Activated CD8-positive, alpha-beta T cell treated with anti-CD3 and anti-CD28 coated beads, Interleukin-2, amount 10 ng/mL, durations not matched to agents 7 days and 5 days (primary cell): ENCODE data around the gene GRB14. TPM values are rescaled to one million over a fixed set of nuclear protein-coding genes. Genes with fewer than 3 reads are reported as not detected.

Experiments used
- ATAC-seq: fragments of 150-1000 bp; cut with Tn5 transposase; one replicate; pipeline ENCODE4 v1.10.0; 2021; ENCODE audit warnings: moderate library complexity
- CTCF ChIA-PET: fragments of 350-600 bp; sonication (Branson Sonifier 250); formaldehyde crosslinking; loops from one replicate; lab custom pipeline; 2021; ENCODE audit warnings: antibody characterized with exemption; lab: Charles Lee
- POLR2A ChIA-PET: fragments of 350-600 bp; sonication (Branson Sonifier 250); formaldehyde crosslinking; loops from one replicate; lab custom pipeline; 2021; ENCODE audit warnings: antibody characterized with exemption; lab: Charles Lee
- DNase-seq: peaks from one replicate; pipeline ENCODE4 v3.0.0-alpha.2; 2020
- H3K27ac Mint-ChIP-seq: one replicate; pipeline ENCODE4 v1.8.0; 2021; ENCODE audit warnings: mild to moderate bottlenecking, mixed read lengths
- H3K27me3 Mint-ChIP-seq: one replicate; pipeline ENCODE4 v1.8.0; 2021; ENCODE audit warnings: low read depth, mixed read lengths
- H3K36me3 Mint-ChIP-seq: one replicate; pipeline ENCODE4 v1.8.0; 2021; ENCODE audit warnings: low read depth, mixed read lengths
- H3K4me1 Mint-ChIP-seq: one replicate; pipeline ENCODE4 v1.8.0; 2021; ENCODE audit warnings: low read depth, mixed read lengths
- H3K4me3 Mint-ChIP-seq: one replicate; pipeline ENCODE4 v1.8.0; 2021; ENCODE audit warnings: mild to moderate bottlenecking, mixed read lengths
- H3K9me3 Mint-ChIP-seq: one replicate; pipeline ENCODE4 v1.8.0; 2022; ENCODE audit warnings: mixed read lengths; ENCODE audit not compliant: insufficient read depth
- total RNA-seq, 2 experiments: library from RNA; stranded (reverse); gene quantifications; one replicate each; pipeline ENCODE4 v1.2.3, GENCODE V29; 2021

The GRB14 gene
- total RNA-seq, 2 experiments from 2014 or later, result not detected

- DNase-seq (no peak), ATAC-seq (no peak)
- no peak overlapping the region for H3K27ac Mint-ChIP-seq
- no peaks in the 10 kb centered on the region for H3K36me3 Mint-ChIP-seq
- H3K4me3 Mint-ChIP-seq, result no peak overlapping the region
- CTCF ChIA-PET, result no interaction called here
- no peaks in the 10 kb centered on the region for H3K9me3 Mint-ChIP-seq
- no peaks in the 10 kb centered on the region for H3K4me1 Mint-ChIP-seq
- POLR2A ChIA-PET, result no interaction called here
- no peaks in the 10 kb centered on the region for H3K27me3 Mint-ChIP-seq
Observed at GRCh38 chr2:164605295-164605694, 16.0 kb downstream of the GRB14 start.

- ChIA-PET CTCF (interaction anchor here (0.7 kb wide), 1 partner anchor 12 kb away, joined by 3 read pairs; no protein-coding TSS in a partner anchor), POLR2A (no interaction called here)
- no peak overlapping the region for H3K27ac Mint-ChIP-seq
- no peaks in the 10 kb centered on the region for H3K9me3 Mint-ChIP-seq
- no peak overlapping the region for H3K4me3 Mint-ChIP-seq
- H3K4me1 Mint-ChIP-seq, result no peaks in the 10 kb centered on the region
- DNase-seq (no peak), ATAC-seq (no peak)
- no peaks in the 10 kb centered on the region for H3K36me3 Mint-ChIP-seq
- no peaks in the 10 kb centered on the region for H3K27me3 Mint-ChIP-seq
Observed at GRCh38 chr2:164600763-164601162, 20.5 kb downstream of the GRB14 start.

GRCh38 chr2:164599954-164600589, 21.2 kb downstream of the GRB14 start:
- no peaks in the 10 kb centered on the region for H3K36me3 Mint-ChIP-seq
- no peak overlapping the region for H3K4me3 Mint-ChIP-seq
- no peaks in the 10 kb centered on the region for H3K27me3 Mint-ChIP-seq
- H3K4me1 Mint-ChIP-seq, result no peaks in the 10 kb centered on the region
- H3K9me3 Mint-ChIP-seq, result no peaks in the 10 kb centered on the region
- ChIA-PET POLR2A (no interaction called here), CTCF (interaction anchor here (0.7 kb wide), 1 partner anchor 13 kb away, joined by 3 read pairs; no protein-coding TSS in a partner anchor)
- DNase-seq (peak; percentile 42), ATAC-seq (peak; percentile 63)
- H3K27ac Mint-ChIP-seq, result no peak overlapping the region

GRCh38 chr2:164597983-164598382, 23.3 kb downstream of the GRB14 start:
- no peaks in the 10 kb centered on the region for H3K4me1 Mint-ChIP-seq
- H3K36me3 Mint-ChIP-seq, result no peaks in the 10 kb centered on the region
- no peak overlapping the region for H3K27ac Mint-ChIP-seq
- ChIA-PET POLR2A (no interaction called here), CTCF (interaction anchor here (0.8 kb wide), 1 partner anchor 386 kb away, joined by 3 read pairs; no protein-coding TSS in a partner anchor)
- DNase-seq (no peak), ATAC-seq (no peak)
- H3K27me3 Mint-ChIP-seq, result no peaks in the 10 kb centered on the region
- H3K9me3 Mint-ChIP-seq, result no peaks in the 10 kb centered on the region
- no peak overlapping the region for H3K4me3 Mint-ChIP-seq

GRCh38 chr2:164595031-164595430, 26.3 kb downstream of the GRB14 start:
- no peak for DNase-seq
- Mint-ChIP-seq H3K27ac (no peak overlapping the region), H3K9me3 (no peaks in the 10 kb centered on the region), H3K4me3 (no peak overlapping the region), H3K27me3 (no peaks in the 10 kb centered on the region), H3K4me1 (no peaks in the 10 kb centered on the region), H3K36me3 (no peaks in the 10 kb centered on the region)
- CTCF ChIA-PET, result no interaction called here
- ATAC-seq, result no peak
- POLR2A ChIA-PET, result no interaction called here

GRCh38 chr2:164593959-164594358, 27.3 kb downstream of the GRB14 start:
- no peaks in the 10 kb centered on the region for H3K36me3 Mint-ChIP-seq
- ATAC-seq (no peak), DNase-seq (no peak)
- H3K4me1 Mint-ChIP-seq, result no peaks in the 10 kb centered on the region
- POLR2A ChIA-PET, result no interaction called here
- CTCF ChIA-PET, result no interaction called here
- no peak overlapping the region for H3K27ac Mint-ChIP-seq
- H3K9me3 Mint-ChIP-seq, result no peaks in the 10 kb centered on the region
- no peak overlapping the region for H3K4me3 Mint-ChIP-seq
- no peaks in the 10 kb centered on the region for H3K27me3 Mint-ChIP-seq

GRCh38 chr2:164593541-164593940, 27.7 kb downstream of the GRB14 start:
- POLR2A ChIA-PET, result no interaction called here
- DNase-seq (no peak), ATAC-seq (no peak)
- CTCF ChIA-PET, result no interaction called here
- H3K27ac Mint-ChIP-seq, result no peak overlapping the region
- no peaks in the 10 kb centered on the region for H3K9me3 Mint-ChIP-seq
- H3K4me3 Mint-ChIP-seq, result no peak overlapping the region
- H3K4me1 Mint-ChIP-seq, result no peaks in the 10 kb centered on the region
- H3K27me3 Mint-ChIP-seq, result no peaks in the 10 kb centered on the region
- H3K36me3 Mint-ChIP-seq, result no peaks in the 10 kb centered on the region

- Mint-ChIP-seq H3K36me3 (no peaks in the 10 kb centered on the region), H3K27ac (no peak overlapping the region), H3K9me3 (no peaks in the 10 kb centered on the region), H3K4me3 (no peak overlapping the region), H3K27me3 (no peaks in the 10 kb centered on the region), H3K4me1 (no peaks in the 10 kb centered on the region)
- CTCF ChIA-PET, result no interaction called here
- POLR2A ChIA-PET, result no interaction called here
- DNase-seq (no peak), ATAC-seq (no peak)
Observed at GRCh38 chr2:164589522-164589921, 31.8 kb downstream of the GRB14 start.

GRCh38 chr2:164581050-164581449, 40.2 kb downstream of the GRB14 start:
- ATAC-seq (no peak), DNase-seq (no peak)
- ChIA-PET CTCF (no interaction called here), POLR2A (no interaction called here)
- Mint-ChIP-seq H3K36me3 (no peaks in the 10 kb centered on the region), H3K9me3 (no peaks in the 10 kb centered on the region), H3K4me1 (no peaks in the 10 kb centered on the region), H3K27me3 (no peaks in the 10 kb centered on the region), H3K4me3 (no peak overlapping the region), H3K27ac (no peak overlapping the region)

GRCh38 chr2:164574931-164575330, 46.4 kb downstream of the GRB14 start:
- H3K27ac Mint-ChIP-seq, result no peak overlapping the region
- H3K36me3 Mint-ChIP-seq, result no peaks in the 10 kb centered on the region
- CTCF ChIA-PET, result no interaction called here
- H3K9me3 Mint-ChIP-seq, result no peaks in the 10 kb centered on the region
- ATAC-seq (no peak), DNase-seq (no peak)
- H3K4me3 Mint-ChIP-seq, result no peak overlapping the region
- H3K27me3 Mint-ChIP-seq, result no peaks in the 10 kb centered on the region
- H3K4me1 Mint-ChIP-seq, result no peaks in the 10 kb centered on the region
- POLR2A ChIA-PET, result no interaction called here

- Mint-ChIP-seq H3K4me3 (no peak overlapping the region), H3K9me3 (no peaks in the 10 kb centered on the region), H3K27me3 (no peaks in the 10 kb centered on the region), H3K36me3 (no peaks in the 10 kb centered on the region), H3K4me1 (no peaks in the 10 kb centered on the region), H3K27ac (no peak overlapping the region)
- ChIA-PET POLR2A (no interaction called here), CTCF (interaction anchor here (0.6 kb wide), 1 partner anchor 8 kb away, joined by 3 read pairs; no protein-coding TSS in a partner anchor)
- DNase-seq (no peak), ATAC-seq (no peak)
Observed at GRCh38 chr2:164570475-164570874, 50.8 kb downstream of the GRB14 start.

GRCh38 chr2:164569378-164569777, 51.9 kb downstream of the GRB14 start:
- H3K9me3 Mint-ChIP-seq, result no peaks in the 10 kb centered on the region
- no peak overlapping the region for H3K27ac Mint-ChIP-seq
- DNase-seq, result no peak
- ChIA-PET POLR2A (no interaction called here), CTCF (no interaction called here)
- no peaks in the 10 kb centered on the region for H3K4me1 Mint-ChIP-seq
- no peaks in the 10 kb centered on the region for H3K36me3 Mint-ChIP-seq
- H3K27me3 Mint-ChIP-seq, result no peaks in the 10 kb centered on the region
- H3K4me3 Mint-ChIP-seq, result no peak overlapping the region
- ATAC-seq, result no peak

- H3K4me1 Mint-ChIP-seq, result no peaks in the 10 kb centered on the region
- no peaks in the 10 kb centered on the region for H3K36me3 Mint-ChIP-seq
- CTCF ChIA-PET, result no interaction called here
- no peak overlapping the region for H3K27ac Mint-ChIP-seq
- H3K9me3 Mint-ChIP-seq, result no peaks in the 10 kb centered on the region
- H3K4me3 Mint-ChIP-seq, result no peak overlapping the region
- POLR2A ChIA-PET, result no interaction called here
- DNase-seq (no peak), ATAC-seq (no peak)
- no peaks in the 10 kb centered on the region for H3K27me3 Mint-ChIP-seq
Observed at GRCh38 chr2:164568317-164568716, 53.0 kb downstream of the GRB14 start.
